HepG2 (cell line): ENCODE data around the gene NAB1. TPM values are rescaled to one million over a fixed set of nuclear protein-coding genes. Genes with fewer than 3 reads are reported as not detected.

Experiments used
- ATAC-seq: fragments of 200-7000 bp; cut with Tn5 transposase; 3 replicates; pipeline ENCODE4 v1.9.1; 2020; ENCODE audit warnings: mild to moderate bottlenecking, moderate library complexity
- BruUV-seq: library from RNA; stranded (reverse); fragments of 400-500 nt; replicated peaks from 2 replicates; lab custom pipeline; 2021; lab: Mats Ljungman, UMichigan
- CTCF ChIA-PET: fragments of 300-600 bp; formaldehyde crosslinking; extraction: SDS; loops from one replicate; lab custom pipeline; 2021; ENCODE audit warnings: low total read pairs, inconsistent platforms, low intra/inter-chr PET ratio; lab: Yijun Ruan, JAX
- POLR2A ChIA-PET: fragments of 350-600 bp; sonication (Branson Sonifier 250); formaldehyde crosslinking; loops from one replicate; lab custom pipeline; 2020; ENCODE audit warnings: antibody characterized with exemption, inconsistent platforms; lab: Yijun Ruan, JAX
- DNase-seq: peaks from one replicate; pipeline ENCODE4 v3.0.0-alpha.2; 2015; ENCODE audit warnings: low spot score
- FAIRE-seq: peaks from 3 replicates; lab custom pipeline; 2011; peaks lifted over from hg19 to GRCh38; lab: Jason Lieb, UNC
- H2AFZ ChIP-seq: one replicate; pipeline ENCODE4 v1.6.1; 2011; ENCODE audit warnings: low read length, inconsistent platforms
- H3K27ac ChIP-seq: fragments of 300-600 bp; 3 replicates; pipeline ENCODE4 v1.8.0; 2011; ENCODE audit warnings: mixed run types, mild to moderate bottlenecking, mixed read lengths, low read length, inconsistent platforms; ENCODE audit not compliant: insufficient read depth; ENCODE audit errors: extremely low read length
- H3K27me3 ChIP-seq, 2 experiments: fragments of 200-600 bp in 1 of 2; 2 replicates in 1 of 2; 3 replicates in 1 of 2; pipeline versions ENCODE4 v1.6.0 to v1.8.0; 2011; ENCODE audit warnings: low read length in 2 of 2, mild to moderate bottlenecking in 2 of 2, moderate library complexity in 2 of 2, inconsistent platforms in 1 of 2; ENCODE audit not compliant: insufficient read depth in 2 of 2, control insufficient read depth in 1 of 2
- H3K36me3 ChIP-seq, 2 experiments: fragments of 200-600 bp in 1 of 2; replicated peaks in 1 of 2; 2 replicates in 1 of 2; 3 replicates in 1 of 2; pipeline versions ENCODE4 v1.5.1 to v1.8.0; 2011; ENCODE audit warnings: low read length in 2 of 2, inconsistent platforms in 1 of 2; ENCODE audit not compliant: insufficient read depth in 2 of 2, control insufficient read depth in 1 of 2
- H3K4me1 ChIP-seq: 2 replicates; pipeline ENCODE4 v1.5.1; 2012; ENCODE audit warnings: low read length, inconsistent platforms; ENCODE audit not compliant: insufficient read depth
- H3K4me2 ChIP-seq: 2 replicates; pipeline ENCODE4 v1.6.0; 2011; ENCODE audit warnings: low read depth, low read length, inconsistent platforms
- H3K4me3 ChIP-seq, 3 experiments: fragments of 200-600 bp in 1 of 3; sonication (generic), shearing (Covaris generic) in 1 of 3; replicated peaks in 1 of 3; 2 replicates each; pipeline ENCODE4 v1.5.1; 2011 to 2016; ENCODE audit warnings: low read length in 3 of 3, inconsistent platforms in 2 of 3, low read depth in 2 of 3, mild to moderate bottlenecking in 2 of 3, control low read depth in 1 of 3, mixed read lengths in 1 of 3; ENCODE audit not compliant: insufficient read depth in 1 of 3
- H3K79me2 ChIP-seq: one replicate; pipeline ENCODE4 v1.6.1; 2011; ENCODE audit warnings: low read length, inconsistent platforms; ENCODE audit not compliant: insufficient read depth
- H3K9ac ChIP-seq: 2 replicates; pipeline ENCODE4 v1.6.0; 2011; ENCODE audit warnings: mild to moderate bottlenecking, low read depth, low read length, inconsistent platforms; ENCODE audit not compliant: insufficient read depth
- H3K9me3 ChIP-seq: 2 replicates; pipeline ENCODE4 v1.5.1; 2012; ENCODE audit warnings: mild to moderate bottlenecking, low read length
- H4K20me1 ChIP-seq: 2 replicates; pipeline ENCODE4 v1.6.0; 2011; ENCODE audit warnings: inconsistent platforms, mild to moderate bottlenecking, low read length, moderate library complexity; ENCODE audit not compliant: insufficient read depth
- CEBPB ChIP-seq: IDR thresholded peaks from 2 replicates; pipeline ENCODE4 v1.6.1; 2011; ENCODE audit warnings: low read depth, low read length, improper control_type of control experiment, borderline replicate concordance
- DPF2 ChIP-seq: sonication (generic); formaldehyde crosslinking; IDR thresholded peaks from 2 replicates; pipeline ENCODE4 v1.4.0; 2020; ENCODE audit warnings: mild to moderate bottlenecking, low read depth, missing genetic modification reagents, borderline replicate concordance
- DZIP1 ChIP-seq: sonication (generic); formaldehyde crosslinking; IDR thresholded peaks from 2 replicates; pipeline ENCODE4 v1.5.0; 2020; ENCODE audit warnings: mild to moderate bottlenecking, missing genetic modification reagents
- JUNB ChIP-seq: sonication (generic); formaldehyde crosslinking; IDR thresholded peaks from 2 replicates; pipeline ENCODE4 v1.8.0; 2022; ENCODE audit warnings: missing genetic modification reagents, mild to moderate bottlenecking, borderline replicate concordance
- NR0B2 ChIP-seq: sonication (generic); formaldehyde crosslinking; IDR thresholded peaks from 2 replicates; pipeline ENCODE4 v1.4.0; 2020; ENCODE audit warnings: mild to moderate bottlenecking, missing genetic modification reagents
- NRL ChIP-seq: sonication (generic); formaldehyde crosslinking; IDR thresholded peaks from 2 replicates; pipeline ENCODE4 v1.5.0; 2020; ENCODE audit warnings: missing genetic modification reagents, mild to moderate bottlenecking, moderate library complexity, borderline replicate concordance
- SIN3A ChIP-seq: IDR thresholded peaks from 2 replicates; pipeline ENCODE4 v1.6.1; 2011; ENCODE audit warnings: low read depth, mild to moderate bottlenecking, control low read depth, low read length, borderline replicate concordance
- ZNF253 ChIP-seq: sonication (generic); formaldehyde crosslinking; IDR thresholded peaks from 2 replicates; pipeline ENCODE4 v1.8.0; 2022; ENCODE audit warnings: mild to moderate bottlenecking, missing genetic modification reagents, borderline replicate concordance
- ZSCAN31 ChIP-seq: sonication (generic); formaldehyde crosslinking; IDR thresholded peaks from 2 replicates; pipeline ENCODE4 v1.5.0; 2020; ENCODE audit warnings: low read depth, mild to moderate bottlenecking, missing genetic modification reagents
- WGBS: methylation state at CpG from one replicate; pipeline ENCODE4 v1.1.6; 2017; ENCODE audit warnings: low lambda C conversion rate; 5-methylcytosine and 5-hydroxymethylcytosine counted together
- in situ Hi-C: cut with HindIII; loops from 2 replicates; pipeline ENCODE4 v1.10.0; 2017; ENCODE audit warnings: low pct_unique_long_range_greater_than_20kb; ENCODE audit not compliant: extremely low pct_ligation_motif_present
- intact Hi-C: fragments of 100-400 bp; cut with micrococcal nuclease; formaldehyde crosslinking; loops from one replicate; pipeline ENCODE4 v1.10.0; 2022; ENCODE audit not compliant: unreplicated experiment
- polyA plus RNA-seq, 8 experiments: library from polyadenylated mRNA; depleted of rRNA in 3 of 8; stranded (reverse) in 7 of 8; unstranded in 1 of 8; fragments of >200 nt; fragmentation: Illumina TruSeq in 4 of 8; extraction: Trizol in 4 of 8; gene quantifications; 2 replicates each; pipeline versions ENCODE4 v1.2.1 to v1.2.3, GENCODE V29; 2011 to 2016; ENCODE audit warnings: low read depth in 4 of 8, missing spikeins in 1 of 8, mixed read lengths in 1 of 8; ENCODE audit not compliant: insufficient read depth in 1 of 8
- total RNA-seq, 5 experiments: library from RNA; depleted of rRNA; stranded (reverse); fragments of >200 nt; fragmentation: Illumina TruSeq; extraction: Trizol; gene quantifications; 2 replicates each; pipeline ENCODE4 v1.2.3, GENCODE V29; 2016; ENCODE audit warnings: low read depth in 1 of 5
- TF ChIP-seq, protein P1 (sequence below): sonication (generic); formaldehyde crosslinking; IDR thresholded peaks from 2 replicates; pipeline ENCODE4 v1.4.0; 2020; ENCODE audit warnings: mild to moderate bottlenecking, low read depth, missing genetic modification reagents
- TF ChIP-seq, protein P2 (sequence below): sonication (generic); formaldehyde crosslinking; IDR thresholded peaks from 2 replicates; pipeline ENCODE4 v1.8.0; 2022; ENCODE audit warnings: mild to moderate bottlenecking, missing genetic modification reagents, moderate library complexity

NAB1 gene
- total and polyA plus RNA-seq, 2 of the 13 experiments (the other 11 are each of a cell fraction or from before 2014, with no cell fraction given): 24.5 to 46.0 TPM

DNA sequence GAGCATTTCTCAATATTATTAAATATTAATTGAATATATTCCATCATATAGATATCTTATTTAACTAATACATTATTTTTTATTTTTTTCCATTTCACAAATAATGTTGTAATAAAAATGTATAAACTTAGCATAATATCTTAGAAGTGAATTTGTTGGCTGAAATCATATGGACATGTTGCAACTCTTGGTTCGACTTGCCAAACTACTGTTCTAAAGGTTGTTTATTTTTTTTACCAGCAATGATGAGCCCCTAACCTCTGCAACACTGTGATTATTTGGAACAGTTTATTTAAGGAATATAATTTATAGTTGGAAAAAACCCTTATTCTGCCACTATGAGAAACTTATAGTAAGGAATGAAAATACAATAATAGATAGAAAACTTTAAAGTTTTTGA, 8.8 kb upstream of the NAB1 start:
- H2AFZ ChIP-seq: no peak overlapping the region
- H3K27me3 ChIP-seq: no peaks in the 10 kb centered on the region
- no peak overlapping the region for H3K4me2 ChIP-seq
- H4K20me1 ChIP-seq: no peaks in the 10 kb centered on the region
- H3K4me1 ChIP-seq: peaks cover 18% of the 10 kb centered on the region
- ChIA-PET CTCF (no interaction called here), POLR2A (no interaction called here)
- no TSS peak for BruUV-seq
- TF ChIP-seq JUNB (CRISPR knock-in tag): no peak
- 0 out of 2 replicates have a peak, but pooled peaks have one; percentile 21 for TF ChIP-seq CEBPB
- no peak overlapping the region for H3K9ac ChIP-seq
- ATAC-seq (no peak), FAIRE-seq (no peak), DNase-seq (no peak)
- no peaks in the 10 kb centered on the region for H3K9me3 ChIP-seq
- in situ Hi-C loops: no loop called here
- H3K36me3 ChIP-seq: no peaks in the 10 kb centered on the region
- H3K4me3 ChIP-seq: no peak overlapping the region
- no peaks in the 10 kb centered on the region for H3K79me2 ChIP-seq
- H3K27ac ChIP-seq: no peak overlapping the region
- intact Hi-C loops: loop anchor here (10.0 kb wide), 2 partner anchors 255 to 305 kb away; no protein-coding TSS in a partner anchor
- whole genome bisulfite sequencing: 21% methylated on average over 1 of the region's 1 CpG

DNA sequence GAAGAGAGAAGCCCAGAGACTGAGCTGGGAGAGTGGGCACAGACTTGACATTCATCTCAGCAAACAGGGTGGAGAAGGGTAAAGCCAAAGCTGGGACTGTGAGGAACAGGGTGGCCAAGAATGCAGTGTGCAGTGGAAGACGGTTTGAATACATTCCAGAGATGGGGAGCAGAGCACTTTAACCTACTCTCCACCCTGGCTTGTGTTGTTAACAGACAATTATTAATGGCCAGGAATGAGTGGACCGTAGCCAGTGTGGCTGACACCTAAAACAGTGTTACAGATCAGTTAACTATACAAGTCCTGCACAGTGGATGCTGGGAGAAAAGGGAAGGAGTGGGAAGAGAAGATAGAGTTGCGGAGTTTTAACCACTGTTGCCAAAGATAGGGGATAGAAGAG, 7.4 kb upstream of the NAB1 start:
- CTCF ChIA-PET: no interaction called here
- Histone ChIP-seq H3K4me3 (no peak overlapping the region), H2AFZ (no peak overlapping the region), H3K27me3 (no peaks in the 10 kb centered on the region), H3K79me2 (no peaks in the 10 kb centered on the region), H3K27ac (no peak overlapping the region), H3K9ac (no peak overlapping the region), H4K20me1 (no peaks in the 10 kb centered on the region), H3K4me1 (peaks cover 18% of the 10 kb centered on the region), H3K9me3 (no peaks in the 10 kb centered on the region), H3K36me3 (no peaks in the 10 kb centered on the region), H3K4me2 (no peak overlapping the region)
- POLR2A ChIA-PET: no interaction called here
- ATAC-seq (no peak), DNase-seq (no peak), FAIRE-seq (no peak)
- no TSS peak for BruUV-seq
- in situ Hi-C loops: no loop called here
- whole genome bisulfite sequencing: 45% methylated on average over 3 of the region's 3 CpGs
- intact Hi-C loops: loop anchor here (10.0 kb wide), 2 partner anchors 257 to 307 kb away; no protein-coding TSS in a partner anchor
- no peak for TF ChIP-seq ZSCAN31 (CRISPR knock-in tag)
- TF ChIP-seq, protein P1, sequence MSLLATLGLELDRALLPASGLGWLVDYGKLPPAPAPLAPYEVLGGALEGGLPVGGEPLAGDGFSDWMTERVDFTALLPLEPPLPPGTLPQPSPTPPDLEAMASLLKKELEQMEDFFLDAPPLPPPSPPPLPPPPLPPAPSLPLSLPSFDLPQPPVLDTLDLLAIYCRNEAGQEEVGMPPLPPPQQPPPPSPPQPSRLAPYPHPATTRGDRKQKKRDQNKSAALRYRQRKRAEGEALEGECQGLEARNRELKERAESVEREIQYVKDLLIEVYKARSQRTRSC (CRISPR knock-in tag): no peak
- TF ChIP-seq ZNF253 (CRISPR knock-in tag): no peak
- TF ChIP-seq, protein P2, sequence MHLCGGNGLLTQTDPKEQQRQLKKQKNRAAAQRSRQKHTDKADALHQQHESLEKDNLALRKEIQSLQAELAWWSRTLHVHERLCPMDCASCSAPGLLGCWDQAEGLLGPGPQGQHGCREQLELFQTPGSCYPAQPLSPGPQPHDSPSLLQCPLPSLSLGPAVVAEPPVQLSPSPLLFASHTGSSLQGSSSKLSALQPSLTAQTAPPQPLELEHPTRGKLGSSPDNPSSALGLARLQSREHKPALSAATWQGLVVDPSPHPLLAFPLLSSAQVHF: no peak
- TF ChIP-seq DPF2: no peak
- no peak for TF ChIP-seq NRL (CRISPR knock-in tag)
- TF ChIP-seq NR0B2: no peak
- TF ChIP-seq SIN3A: no peak
- no peak for TF ChIP-seq DZIP1 (CRISPR knock-in tag)
